Prostate gland (tissue), 2 donors: Measurements from ENCODE around the gene FHIT. TPM values are rescaled to one million over a fixed set of nuclear protein-coding genes. Genes with fewer than 3 reads are reported as not detected.

Experiments
- DNase-seq: peaks from one replicate; pipeline ENCODE4 v3.0.0-alpha.2; 2019; ENCODE audit warnings: low spot score
- H3K27ac ChIP-seq, 2 donors: fragments of 200-600 bp; sonication (generic); 2 replicates each; pipeline ENCODE4 v1.5.1; 2017 to 2019
- H3K27me3 ChIP-seq: fragments of 200-600 bp; sonication (generic); replicated peaks from 2 replicates; pipeline ENCODE4 v1.5.1; 2019; ENCODE audit not compliant: insufficient read depth
- H3K36me3 ChIP-seq, 2 donors: fragments of 200-600 bp; sonication (generic); 1 replicate in 1 of 2; 2 replicates in 1 of 2; pipeline versions ENCODE4 v1.5.1 to v1.8.1; 2017 to 2019
- H3K4me1 ChIP-seq: fragments of 200-600 bp; sonication (generic); replicated peaks from 2 replicates; pipeline ENCODE4 v1.5.1; 2019
- H3K4me3 ChIP-seq, 2 donors: fragments of 200-600 bp; sonication (generic); 2 replicates each; pipeline ENCODE4 v1.5.1; 2017 to 2019
- H3K9me3 ChIP-seq: fragments of 200-600 bp; sonication (generic); 2 replicates; pipeline ENCODE4 v1.5.1; 2017
- POLR2A ChIP-seq: fragments of 450-650 bp; IDR thresholded peaks from one replicate; pipeline ENCODE4 v1.6.1; 2016; ENCODE audit warnings: antibody characterized with exemption, mild to moderate bottlenecking
- POLR2AphosphoS5 ChIP-seq: sonication (generic); formaldehyde crosslinking; IDR thresholded peaks from one replicate; pipeline ENCODE4 v1.6.1; 2017; ENCODE audit warnings: antibody characterized with exemption
- WGBS: methylation state at CpG from one replicate; pipeline ENCODE4 v1.1.5; 2018; 5-methylcytosine and 5-hydroxymethylcytosine counted together
- intact Hi-C: fragments of 100-400 bp; cut with DNase I; formaldehyde crosslinking; loops from one replicate; pipeline ENCODE4 v1.14.2; 2022
- total RNA-seq, 2 donors: library from RNA; depleted of rRNA; stranded (reverse); fragments of >200 nt; gene quantifications; one replicate each; pipeline ENCODE4 v1.1.0, GENCODE V29; 2016
- TF ChIP-seq, protein P1 (sequence below), 4 experiments: fragments of 200-600 bp in 2 of 4; fragments of 450-650 bp in 2 of 4; sonication (generic) in 2 of 4; IDR thresholded peaks; 1 replicate in 3 of 4; 2 replicates in 1 of 4; pipeline ENCODE4 v1.5.1; 2016 to 2019; ENCODE audit warnings: antibody characterized with exemption in 4 of 4, mild to moderate bottlenecking in 2 of 4, moderate library complexity in 2 of 4

Gene FHIT
- total RNA-seq, 2 donors from 2014 or later: 6.4 to 10.4 TPM

DNA sequence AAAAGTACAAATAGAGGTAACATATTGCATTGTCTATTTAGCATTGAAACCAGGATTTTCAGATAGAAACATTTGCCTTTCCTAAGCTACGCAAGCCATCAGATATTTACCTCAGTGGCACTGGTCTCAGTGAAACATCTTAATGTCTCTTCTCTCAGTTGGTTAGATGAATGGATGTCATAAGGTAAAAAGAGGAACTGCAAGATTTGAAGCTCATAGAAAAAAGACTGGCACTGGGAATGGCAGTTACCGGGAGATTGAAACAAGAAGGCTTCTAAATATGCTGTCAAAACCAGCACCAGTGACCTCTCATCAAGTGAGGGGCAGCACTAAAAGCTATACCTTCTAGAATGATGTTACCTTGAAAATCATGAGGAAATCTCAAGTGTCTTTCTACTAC is 486.4 kb downstream of the FHIT start:
- Histone ChIP-seq H3K27ac (no peak overlapping the region), H3K4me1 (no peaks in the 10 kb centered on the region), H3K4me3 (no peak overlapping the region), H3K36me3 (no peaks in the 10 kb centered on the region), H3K9me3 (no peaks in the 10 kb centered on the region), H3K27me3 (no peaks in the 10 kb centered on the region)
- DNase-seq: no peak
- 95% methylated on average over 2 of the region's 2 CpGs for WGBS
- TF ChIP-seq POLR2A (no peak), POLR2AphosphoS5 (no peak)
- TF ChIP-seq, protein P1, sequence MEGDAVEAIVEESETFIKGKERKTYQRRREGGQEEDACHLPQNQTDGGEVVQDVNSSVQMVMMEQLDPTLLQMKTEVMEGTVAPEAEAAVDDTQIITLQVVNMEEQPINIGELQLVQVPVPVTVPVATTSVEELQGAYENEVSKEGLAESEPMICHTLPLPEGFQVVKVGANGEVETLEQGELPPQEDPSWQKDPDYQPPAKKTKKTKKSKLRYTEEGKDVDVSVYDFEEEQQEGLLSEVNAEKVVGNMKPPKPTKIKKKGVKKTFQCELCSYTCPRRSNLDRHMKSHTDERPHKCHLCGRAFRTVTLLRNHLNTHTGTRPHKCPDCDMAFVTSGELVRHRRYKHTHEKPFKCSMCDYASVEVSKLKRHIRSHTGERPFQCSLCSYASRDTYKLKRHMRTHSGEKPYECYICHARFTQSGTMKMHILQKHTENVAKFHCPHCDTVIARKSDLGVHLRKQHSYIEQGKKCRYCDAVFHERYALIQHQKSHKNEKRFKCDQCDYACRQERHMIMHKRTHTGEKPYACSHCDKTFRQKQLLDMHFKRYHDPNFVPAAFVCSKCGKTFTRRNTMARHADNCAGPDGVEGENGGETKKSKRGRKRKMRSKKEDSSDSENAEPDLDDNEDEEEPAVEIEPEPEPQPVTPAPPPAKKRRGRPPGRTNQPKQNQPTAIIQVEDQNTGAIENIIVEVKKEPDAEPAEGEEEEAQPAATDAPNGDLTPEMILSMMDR (IDR thresholded peaks at IDR 0.05): no peak
- intact Hi-C loops: no loop called here

DNA sequence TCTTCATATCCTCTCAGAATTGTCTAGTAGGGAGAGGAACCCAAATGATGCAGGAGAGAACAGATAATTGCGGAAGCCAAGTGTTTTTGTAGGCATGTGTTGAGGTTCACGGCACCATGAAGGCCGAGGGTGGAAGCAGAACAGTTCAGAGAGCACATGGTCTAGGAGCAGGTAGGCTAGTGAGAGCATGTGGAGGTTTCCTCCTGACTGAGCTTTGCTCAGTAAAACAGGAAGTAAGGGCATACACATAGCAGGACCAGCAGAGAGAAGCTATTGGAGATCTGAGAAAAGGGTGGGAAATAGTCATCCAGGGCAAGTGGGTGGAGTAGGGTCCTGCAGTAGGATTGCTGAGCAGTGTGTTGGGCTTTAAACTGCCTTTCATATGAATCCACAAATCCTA is 491.1 kb downstream of the FHIT start:
- Histone ChIP-seq H3K36me3 (no peaks in the 10 kb centered on the region), H3K4me3 (no peak overlapping the region), H3K27ac (no peak overlapping the region), H3K27me3 (no peaks in the 10 kb centered on the region), H3K9me3 (no peaks in the 10 kb centered on the region), H3K4me1 (no peaks in the 10 kb centered on the region)
- intact Hi-C loops: no loop called here
- DNase-seq: no peak
- 95% methylated on average over 3 of the region's 3 CpGs for WGBS
- TF ChIP-seq POLR2A (no peak), POLR2AphosphoS5 (no peak)
- TF ChIP-seq, protein P1 (IDR thresholded peaks at IDR 0.05): no peak

DNA sequence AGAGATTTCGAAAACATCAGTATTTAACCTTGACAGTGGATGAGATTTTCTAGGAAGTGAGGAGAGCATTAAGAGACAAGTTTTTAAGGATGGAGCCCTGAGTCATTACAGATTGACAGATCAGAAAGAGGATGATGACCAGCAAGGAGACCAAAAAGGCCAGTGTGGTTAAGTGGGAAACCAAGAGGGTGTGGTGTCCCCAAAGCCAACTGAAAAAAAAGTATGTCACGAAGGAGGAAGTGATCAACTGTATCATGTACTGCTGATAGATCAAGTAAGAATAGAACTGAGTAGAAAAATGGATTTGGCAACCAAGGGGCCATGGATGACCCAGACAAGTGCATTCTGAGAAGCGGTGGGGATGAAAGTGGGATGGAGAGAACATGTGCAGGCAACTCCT is 491.8 kb downstream of the FHIT start:
- 92% methylated on average over 3 of the region's 3 CpGs for WGBS
- Histone ChIP-seq H3K27ac (no peak overlapping the region), H3K27me3 (no peaks in the 10 kb centered on the region), H3K36me3 (no peaks in the 10 kb centered on the region), H3K4me1 (no peaks in the 10 kb centered on the region), H3K4me3 (no peak overlapping the region), H3K9me3 (no peaks in the 10 kb centered on the region)
- intact Hi-C loops: no loop called here
- no peak for TF ChIP-seq POLR2AphosphoS5
- no peak for DNase-seq

DNA sequence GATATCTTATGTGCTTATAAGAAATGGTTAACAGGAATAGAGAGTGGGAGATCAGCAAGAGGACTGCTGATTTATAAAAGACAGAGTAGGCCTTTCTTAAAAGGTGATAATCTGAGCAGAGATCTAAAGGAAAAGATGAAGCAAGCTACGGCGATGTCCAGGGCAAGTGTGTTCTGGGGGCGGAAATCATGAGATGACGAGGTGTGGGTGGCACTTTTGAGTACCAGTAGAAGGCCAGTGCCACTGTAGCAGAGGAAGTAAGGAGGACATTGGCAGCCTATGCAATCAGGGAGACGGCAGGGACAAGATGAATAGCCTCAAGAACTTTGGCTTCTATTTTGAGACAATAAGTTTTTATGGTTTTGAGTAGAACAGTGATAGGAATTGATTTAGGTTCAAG is 492.4 kb downstream of the FHIT start:
- 85% methylated on average over 5 of the region's 5 CpGs for WGBS
- intact Hi-C loops: no loop called here
- DNase-seq: no peak

DNA sequence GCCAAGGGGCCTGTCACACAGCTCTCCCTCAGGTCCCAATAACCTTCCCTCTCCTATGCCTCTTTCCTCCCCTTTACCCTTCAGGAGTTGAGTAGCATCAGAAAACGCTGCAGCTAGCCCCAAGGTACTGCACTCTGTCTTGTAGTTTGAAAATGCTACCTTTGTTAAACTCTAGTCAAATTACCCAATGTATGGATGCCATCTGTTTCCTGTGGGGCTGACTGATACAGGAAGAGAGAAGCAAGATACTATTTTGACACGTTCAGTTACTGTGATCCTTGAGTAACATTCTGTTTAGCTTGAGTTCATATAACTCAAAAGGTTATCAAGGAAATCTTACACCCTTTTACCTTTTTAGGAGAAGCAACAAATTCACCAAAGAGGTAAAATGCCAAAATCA is 493.1 kb downstream of the FHIT start:
- TF ChIP-seq, protein P1 (IDR thresholded peaks at IDR 0.05): no peak
- TF ChIP-seq POLR2AphosphoS5 (no peak), POLR2A (no peak)
- DNase-seq: no peak
- H3K4me1 ChIP-seq: no peaks in the 10 kb centered on the region
- H3K9me3 ChIP-seq: no peaks in the 10 kb centered on the region
- H3K27ac ChIP-seq: no peak overlapping the region
- intact Hi-C loops: no loop called here
- no peak overlapping the region for H3K4me3 ChIP-seq
- WGBS: 87% methylated on average over 2 of the region's 2 CpGs
- H3K27me3 ChIP-seq: no peaks in the 10 kb centered on the region
- no peaks in the 10 kb centered on the region for H3K36me3 ChIP-seq

More for the DNA sequence above, 492.4 kb downstream of the FHIT start:
- Histone ChIP-seq H3K27ac (no peak overlapping the region), H3K4me3 (no peak overlapping the region), H3K4me1 (no peaks in the 10 kb centered on the region), H3K36me3 (no peaks in the 10 kb centered on the region), H3K27me3 (no peaks in the 10 kb centered on the region), H3K9me3 (no peaks in the 10 kb centered on the region)
- TF ChIP-seq POLR2A: no peak
- TF ChIP-seq, protein P1 (IDR thresholded peaks at IDR 0.05): no peak
- TF ChIP-seq POLR2AphosphoS5: no peak
